Measurements from ENCODE around the gene CIAO3. TPM values are rescaled to one million over a fixed set of nuclear protein-coding genes. Genes with fewer than 3 reads are reported as not detected.

Gene CIAO3
- total RNA-seq, 1 experiment from 2014 or later: 44.5 TPM

GRCh38 chr16:783404-784161, 42.8 kb upstream of the CIAO3 start:
- Mint-ChIP-seq H3K36me3 (ENCODE audit: insufficient read depth, unreplicated experiment) (peaks cover 28% of the 10 kb centered on the region), H3K4me1 (ENCODE audit: low read depth, unreplicated experiment) (no peaks in the 10 kb centered on the region), H3K9me3 (ENCODE audit: unreplicated experiment) (no peaks in the 10 kb centered on the region), H3K4me3 (ENCODE audit: unreplicated experiment) (no peak overlapping the region), H3K27me3 (ENCODE audit: insufficient read depth, unreplicated experiment) (no peaks in the 10 kb centered on the region), H3K27ac (ENCODE audit: unreplicated experiment) (no peak overlapping the region)
- Histone ChIP-seq H3K4me3 (ENCODE audit: low read depth, low read length) (no peak overlapping the region), H3K4me1 (peaks cover 4% of the 10 kb centered on the region; the same call in 1 of the 2 replicates), H3K27me3 (replicated peaks; ENCODE audit: control insufficient read depth, insufficient read depth, low read length) (no peaks in the 10 kb centered on the region), H3K9me3 (no peaks in the 10 kb centered on the region), H3K36me3 (ENCODE audit: control insufficient read depth, insufficient read depth, low read length) (peaks cover 3% of the 10 kb centered on the region; the same call in 1 of the 2 replicates)
- no peak for DNase-seq
- ChIA-PET CTCF (no interaction called here), POLR2A (no interaction called here)
- TF ChIP-seq CTCF (IDR thresholded peaks at IDR 0.05; ENCODE audit: insufficient read depth in 1 of 2, low read depth in 1 of 2, low read length in 1 of 2, severe bottlenecking in 1 of 2, unreplicated experiment in 1 of 2): no peak
- no TSS peak for BruUV-seq (replicated peaks)
- intact Hi-C loops (cut with micrococcal nuclease; ENCODE audit: unreplicated experiment): loop anchor here (10.0 kb wide), 1 partner anchor 69 kb away; the partner anchor contains the start of gene METRN

GRCh38 chr16:782766-783403, 42.1 kb upstream of the CIAO3 start:
- intact Hi-C loops (cut with micrococcal nuclease; ENCODE audit: unreplicated experiment): loop anchor here (10.0 kb wide), 1 partner anchor 68 kb away; the partner anchor contains the start of gene METRN
- peaks cover 24% of the 10 kb centered on the region for H3K36me3 Mint-ChIP-seq (ENCODE audit: insufficient read depth, unreplicated experiment)
- no peak overlapping the region for H3K4me3 ChIP-seq (ENCODE audit: low read depth, low read length)
- no peaks in the 10 kb centered on the region for H3K9me3 Mint-ChIP-seq (ENCODE audit: unreplicated experiment)
- peaks cover 7% of the 10 kb centered on the region; the same call in 1 of the 2 replicates for H3K4me1 ChIP-seq
- TF ChIP-seq CTCF (IDR thresholded peaks at IDR 0.05; ENCODE audit: insufficient read depth in 1 of 2, low read depth in 1 of 2, low read length in 1 of 2, severe bottlenecking in 1 of 2, unreplicated experiment in 1 of 2): no peak
- no peak overlapping the region for H3K4me3 Mint-ChIP-seq (ENCODE audit: unreplicated experiment)
- no peaks in the 10 kb centered on the region for H3K27me3 Mint-ChIP-seq (ENCODE audit: insufficient read depth, unreplicated experiment)
- DNase-seq: no peak
- BruUV-seq (replicated peaks): no TSS peak
- H3K27me3 ChIP-seq (replicated peaks; ENCODE audit: control insufficient read depth, insufficient read depth, low read length): no peaks in the 10 kb centered on the region
- ChIA-PET CTCF (no interaction called here), POLR2A (no interaction called here)
- H3K36me3 ChIP-seq (ENCODE audit: control insufficient read depth, insufficient read depth, low read length): peaks cover 3% of the 10 kb centered on the region; the same call in 1 of the 2 replicates
- H3K27ac Mint-ChIP-seq (ENCODE audit: unreplicated experiment): no peak overlapping the region
- H3K4me1 Mint-ChIP-seq (ENCODE audit: low read depth, unreplicated experiment): no peaks in the 10 kb centered on the region
- H3K9me3 ChIP-seq: no peaks in the 10 kb centered on the region

GRCh38 chr16:782258-782657, 41.5 kb upstream of the CIAO3 start:
- Histone ChIP-seq H3K27me3 (replicated peaks; ENCODE audit: control insufficient read depth, insufficient read depth, low read length) (no peaks in the 10 kb centered on the region), H3K36me3 (ENCODE audit: control insufficient read depth, insufficient read depth, low read length) (peaks cover 3% of the 10 kb centered on the region; the same call in 1 of the 2 replicates), H3K4me3 (ENCODE audit: low read depth, low read length) (no peak overlapping the region), H3K4me1 (peaks cover 6% of the 10 kb centered on the region; the same call in 1 of the 2 replicates), H3K9me3 (no peaks in the 10 kb centered on the region)
- intact Hi-C loops (cut with micrococcal nuclease; ENCODE audit: unreplicated experiment): loop anchor here (10.0 kb wide), 1 partner anchor 67 kb away; the partner anchor contains the start of gene METRN
- Mint-ChIP-seq H3K4me1 (ENCODE audit: low read depth, unreplicated experiment) (no peaks in the 10 kb centered on the region), H3K27me3 (ENCODE audit: insufficient read depth, unreplicated experiment) (no peaks in the 10 kb centered on the region), H3K27ac (ENCODE audit: unreplicated experiment) (no peak overlapping the region), H3K9me3 (ENCODE audit: unreplicated experiment) (no peaks in the 10 kb centered on the region), H3K4me3 (ENCODE audit: unreplicated experiment) (no peak overlapping the region), H3K36me3 (ENCODE audit: insufficient read depth, unreplicated experiment) (peaks cover 19% of the 10 kb centered on the region)
- ChIA-PET CTCF (no interaction called here), POLR2A (no interaction called here)
- no peak for TF ChIP-seq CTCF (IDR thresholded peaks at IDR 0.05; ENCODE audit: insufficient read depth in 1 of 2, low read depth in 1 of 2, low read length in 1 of 2, severe bottlenecking in 1 of 2, unreplicated experiment in 1 of 2)
- no TSS peak for BruUV-seq (replicated peaks)
- no peak for DNase-seq
